ENCODE measurements around the gene SRP14. TPM values are rescaled to one million over a fixed set of nuclear protein-coding genes. Genes with fewer than 3 reads are reported as not detected.

Gene SRP14
- total RNA-seq, 2 experiments from 2014 or later: 195 to 206 TPM

DNA sequence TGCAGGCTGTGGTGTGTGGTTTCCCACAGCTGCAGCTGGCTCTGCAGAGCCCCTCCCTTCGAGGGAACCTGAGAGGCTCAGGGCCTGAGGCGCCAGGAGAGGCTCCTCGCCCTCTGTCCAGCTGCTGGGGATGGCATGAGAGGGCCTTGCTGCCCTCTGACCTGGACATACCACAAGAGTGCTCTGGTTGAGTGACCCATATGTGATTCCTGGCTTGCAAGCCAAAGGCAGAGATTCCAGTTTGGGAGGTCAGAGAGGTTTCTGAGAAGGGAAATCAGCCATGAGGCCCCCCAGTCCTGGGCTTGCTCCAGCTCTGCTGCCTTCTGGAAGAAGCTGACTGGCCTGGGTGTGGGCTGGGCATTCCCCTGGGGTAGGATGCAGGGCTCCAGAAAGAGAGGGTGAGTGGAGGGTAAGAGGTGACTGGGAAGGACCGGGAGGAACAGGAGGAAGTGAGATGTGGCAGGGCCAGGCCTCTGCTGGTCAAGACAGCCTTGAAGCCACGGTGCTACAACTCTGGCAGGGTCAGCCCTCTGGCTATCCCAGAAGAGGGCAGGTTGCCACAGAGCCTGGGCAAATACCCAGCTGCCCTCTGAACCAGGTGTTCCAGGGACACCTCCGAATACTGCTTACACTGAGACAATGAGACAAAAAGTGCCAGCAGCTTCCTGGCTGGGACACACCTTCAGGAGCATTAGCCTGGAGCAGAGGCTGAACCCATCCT lies 16.0 kb upstream of the SRP14 start:
- POLR2A ChIA-PET: interaction anchor here (0.5 to 0.8 kb wide), 2 partner anchors 41 to 49 kb away, joined by 3 to 5 read pairs; no protein-coding TSS in a partner anchor

DNA sequence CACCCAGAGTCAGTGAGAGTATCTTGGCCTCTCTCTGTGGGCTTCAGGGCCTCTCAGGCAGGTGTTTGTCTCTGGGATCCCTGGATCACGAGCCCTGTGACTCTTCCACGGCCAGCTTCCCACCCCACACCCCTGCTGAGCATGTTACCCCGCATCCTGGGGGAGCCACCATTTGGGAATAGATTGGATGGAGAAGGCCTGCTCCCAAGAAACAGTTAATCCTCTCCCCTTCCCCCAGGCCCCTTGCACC lies 15.5 kb upstream of the SRP14 start:
- ChIA-PET CTCF (interaction anchor here (1.2 to 2.1 kb wide), 2 partner anchors 51 to 220 kb away, joined by 3 to 10 read pairs; no protein-coding TSS in a partner anchor), POLR2A (interaction anchor here (0.5 to 0.8 kb wide), 3 partner anchors 42 to 1220 kb away, joined by 3 to 5 read pairs (median 5); no protein-coding TSS in a partner anchor)

More for the DNA sequence above, 16.0 kb upstream of the SRP14 start:
- CTCF ChIA-PET: interaction anchor here (0.9 to 2.1 kb wide), 4 partner anchors 8 to 220 kb away, joined by 3 to 10 read pairs (median 5); no protein-coding TSS in a partner anchor

- ChIA-PET POLR2A (interaction anchor here (0.6 to 0.8 kb wide), 3 partner anchors 47 to 1220 kb away, joined by 3 to 5 read pairs (median 3); no protein-coding TSS in a partner anchor), CTCF (interaction anchor here (1.3 to 2.1 kb wide), 2 partner anchors 8 to 51 kb away, joined by 4 to 10 read pairs; no protein-coding TSS in a partner anchor)
Measured at GRCh38 chr15:40053831-40054604, 15.0 kb upstream of the SRP14 start.

- CTCF ChIA-PET: interaction anchor here (1.2 to 2.1 kb wide), 5 partner anchors 7 to 269 kb away, joined by 3 to 10 read pairs (median 4); no protein-coding TSS in a partner anchor
- POLR2A ChIA-PET: interaction anchor here (0.7 kb wide), 1 partner anchor 48 kb away, joined by 3 read pairs; no protein-coding TSS in a partner anchor
Measured at GRCh38 chr15:40053079-40053830, 14.3 kb upstream of the SRP14 start.

DNA sequence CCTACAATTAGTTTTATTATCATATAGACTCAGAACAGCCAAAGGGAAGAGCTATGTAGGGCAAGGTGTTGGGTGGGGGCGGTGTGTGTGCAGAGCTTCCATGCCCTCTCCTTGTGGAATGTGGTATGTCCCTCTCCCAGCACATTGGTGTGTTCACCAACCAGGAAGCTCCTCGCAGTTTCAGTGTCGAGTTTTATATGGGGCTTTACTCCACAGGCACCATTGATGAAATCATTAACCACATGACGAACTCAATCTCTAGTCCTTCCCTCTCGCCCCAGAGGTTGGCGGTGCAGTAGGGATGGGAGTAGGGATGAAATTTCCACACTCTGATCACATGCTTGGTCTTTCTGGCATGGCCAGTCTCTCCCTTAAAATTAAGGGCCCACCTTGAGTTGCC lies 13.6 kb upstream of the SRP14 start:
- ChIA-PET POLR2A (interaction anchor here (0.6 to 0.7 kb wide), 2 partner anchors 21 to 56 kb away, joined by 3 to 4 read pairs; partner anchors contain the start of gene BMF), CTCF (interaction anchor here (1.2 kb wide), 3 partner anchors 8 to 270 kb away, joined by 3 to 4 read pairs (median 4); no protein-coding TSS in a partner anchor)

- ChIA-PET CTCF (interaction anchor here (0.7 to 1.2 kb wide), 3 partner anchors 9 to 271 kb away, joined by 3 to 4 read pairs (median 4); no protein-coding TSS in a partner anchor), POLR2A (interaction anchor here (0.6 to 0.7 kb wide), 2 partner anchors 21 to 57 kb away, joined by 3 to 4 read pairs; partner anchors contain the start of gene BMF)
Measured at GRCh38 chr15:40051616-40052415, 12.8 kb upstream of the SRP14 start.

DNA sequence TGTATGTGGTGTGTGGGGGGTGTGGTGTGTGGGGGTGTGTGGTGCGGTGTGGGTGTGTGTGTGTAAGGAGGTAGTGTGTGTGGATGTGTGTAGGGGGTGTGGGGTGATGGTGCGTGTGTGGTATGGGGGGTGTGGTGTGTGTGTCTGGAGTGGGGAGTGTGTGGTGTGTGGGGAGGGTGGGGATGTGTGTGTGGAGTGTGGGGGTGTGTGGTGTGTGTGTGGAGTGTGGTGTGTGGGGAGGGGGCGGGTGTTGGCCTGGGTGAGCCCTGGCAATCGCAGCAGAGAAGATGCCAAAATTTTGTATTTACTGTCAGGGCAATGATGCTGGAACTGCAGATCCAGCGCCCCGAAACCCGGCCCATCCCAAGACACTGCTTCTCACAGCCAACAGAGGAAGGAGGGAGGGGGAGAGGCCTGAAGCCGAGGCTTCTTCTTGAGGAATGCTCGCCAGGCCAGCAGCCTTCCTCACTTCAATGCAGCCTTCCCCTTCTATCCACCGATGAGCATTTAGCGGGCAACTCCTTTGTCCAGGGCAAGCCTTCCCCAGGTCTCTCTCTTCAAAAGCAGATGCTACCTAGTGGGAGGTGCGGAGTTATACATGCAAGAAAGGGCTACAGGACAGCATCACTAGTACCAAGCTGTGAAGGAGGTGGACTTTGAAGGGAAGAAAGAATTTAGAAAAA lies 11.9 kb upstream of the SRP14 start:
- POLR2A ChIA-PET: no interaction called here
- CTCF ChIA-PET: no interaction called here

GRCh38 chr15:40048926-40049475 lies 10.0 kb upstream of the SRP14 start:
- CTCF ChIA-PET: interaction anchor here (1.1 to 5.7 kb wide), 8 partner anchors 10 to 259 kb away, joined by 4 to 89 read pairs (median 10); partner anchors contain the start of genes BMF, PLCB2 and SRP14
- POLR2A ChIA-PET: interaction anchor here (1.2 to 3.2 kb wide), 5 partner anchors 9 to 58 kb away, joined by 3 to 23 read pairs (median 5); partner anchors contain the start of gene BMF

GRCh38 chr15:40048211-40048792 lies 9.3 kb upstream of the SRP14 start:
- POLR2A ChIA-PET: interaction anchor here (1.0 to 3.2 kb wide), 7 partner anchors 9 to 113 kb away, joined by 3 to 23 read pairs (median 5); partner anchors contain the start of gene BMF
- CTCF ChIA-PET: interaction anchor here (1.1 to 5.7 kb wide), 13 partner anchors 9 to 374 kb away, joined by 3 to 89 read pairs (median 6); partner anchors contain the start of genes BMF, PLCB2 and SRP14

DNA sequence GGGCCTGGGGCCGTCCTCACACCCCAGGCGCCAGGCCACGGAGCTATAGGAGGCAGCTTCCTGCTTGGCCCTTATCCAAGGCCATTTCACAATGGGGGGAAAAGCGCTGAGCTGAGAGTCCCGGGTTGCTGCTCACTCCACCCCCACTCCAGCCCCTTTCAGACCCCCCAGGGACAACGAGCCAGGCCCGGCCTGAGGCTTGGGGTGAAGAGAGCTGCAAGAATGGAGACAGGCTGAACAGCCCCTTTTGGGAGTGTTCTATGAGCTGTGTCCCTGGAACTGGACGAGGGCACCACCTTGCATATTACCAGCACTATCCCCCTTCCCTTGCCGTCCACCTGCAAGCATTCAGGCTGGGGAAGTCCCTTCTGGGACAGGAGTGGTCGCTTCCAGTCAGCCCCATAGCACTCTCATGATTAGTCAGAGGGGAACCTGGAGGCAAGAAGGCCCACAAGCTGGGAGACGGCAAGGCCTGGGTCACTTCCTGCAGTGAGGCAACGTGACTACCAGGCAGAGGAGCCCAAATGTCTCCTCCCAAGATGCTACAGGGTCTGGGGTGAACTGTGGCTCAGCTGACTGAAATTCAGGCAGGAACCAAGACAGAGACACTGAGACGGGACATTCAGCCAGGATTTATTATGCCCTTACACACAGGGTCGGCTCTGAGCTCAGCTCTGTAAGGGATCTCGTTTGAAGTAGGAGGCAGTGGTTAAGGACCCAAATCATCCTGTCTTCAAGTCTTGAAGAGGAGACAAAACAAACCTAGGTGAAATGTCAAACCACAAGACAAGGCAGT lies 8.6 kb upstream of the SRP14 start:
- CTCF ChIA-PET: interaction anchor here (0.6 to 5.7 kb wide), 16 partner anchors 8 to 375 kb away, joined by 3 to 89 read pairs (median 6); partner anchors contain the start of genes BMF, PLCB2 and SRP14
- POLR2A ChIA-PET: interaction anchor here (0.7 to 3.2 kb wide), 10 partner anchors 8 to 261 kb away, joined by 3 to 23 read pairs (median 4); partner anchors contain the start of gene BMF

- ChIA-PET CTCF (interaction anchor here (1.0 to 5.7 kb wide), 12 partner anchors 9 to 375 kb away, joined by 3 to 89 read pairs (median 6); partner anchors contain the start of gene BMF), POLR2A (interaction anchor here (0.7 to 3.2 kb wide), 8 partner anchors 9 to 261 kb away, joined by 3 to 23 read pairs (median 4); partner anchors contain the start of gene BMF)
Measured at GRCh38 chr15:40046721-40047414, 7.9 kb upstream of the SRP14 start.

GRCh38 chr15:40045572-40046217 lies 6.7 kb upstream of the SRP14 start:
- ChIA-PET POLR2A (interaction anchor here (0.6 to 2.3 kb wide), 3 partner anchors 16 to 53 kb away, joined by 3 to 11 read pairs (median 9); no protein-coding TSS in a partner anchor), CTCF (interaction anchor here (0.7 to 5.7 kb wide), 14 partner anchors 8 to 233 kb away, joined by 3 to 89 read pairs (median 3); partner anchors contain the start of genes BMF and BUB1B)

- CTCF ChIA-PET: interaction anchor here (0.7 to 5.7 kb wide), 15 partner anchors 9 to 234 kb away, joined by 3 to 89 read pairs (median 3); partner anchors contain the start of genes BMF and BUB1B
- POLR2A ChIA-PET: interaction anchor here (0.6 to 2.2 kb wide), 2 partner anchors 28 to 54 kb away, joined by 3 to 9 read pairs; no protein-coding TSS in a partner anchor
Measured at GRCh38 chr15:40044717-40045571, 6.0 kb upstream of the SRP14 start.
